Progenitor cell of endocrine pancreas (in vitro differentiated cells): ENCODE results near the gene EPB42. TPM values are rescaled to one million over a fixed set of nuclear protein-coding genes. Genes with fewer than 3 reads are reported as not detected.

Source experiments
- DNase-seq: peaks from one replicate; pipeline ENCODE4 v3.0.0; 2021; ENCODE audit warnings: low spot score; ENCODE audit not compliant: unreplicated experiment
- H3K27ac Mint-ChIP-seq: 2 replicates; pipeline ENCODE4 v1.8.0; 2021; ENCODE audit warnings: mild to moderate bottlenecking, moderate library complexity, mixed read lengths
- H3K27me3 Mint-ChIP-seq: 2 replicates; pipeline ENCODE4 v1.8.0; 2021; ENCODE audit warnings: mixed read lengths
- H3K36me3 Mint-ChIP-seq: 2 replicates; pipeline ENCODE4 v1.8.0; 2022; ENCODE audit warnings: mixed read lengths; ENCODE audit not compliant: insufficient read depth
- H3K4me1 Mint-ChIP-seq: 2 replicates; pipeline ENCODE4 v1.8.0; 2021; ENCODE audit warnings: low read depth, mixed read lengths
- H3K4me3 Mint-ChIP-seq: 2 replicates; pipeline ENCODE4 v1.8.0; 2021; ENCODE audit warnings: low read depth, mild to moderate bottlenecking, moderate library complexity, mixed read lengths
- H3K9me3 Mint-ChIP-seq: 2 replicates; pipeline ENCODE4 v1.8.0; 2021; ENCODE audit warnings: low read depth, mixed read lengths
- CTCF ChIP-seq: fragments of 200-600 bp; sonication (generic); IDR thresholded peaks from one replicate; pipeline ENCODE4 v1.5.0; 2021; ENCODE audit warnings: antibody characterized with exemption, mild to moderate bottlenecking; ENCODE audit not compliant: unreplicated experiment
- long read RNA-seq: library from polyadenylated mRNA; unstranded; transcript quantifications from one replicate; pipeline ENCODE4 v2.0.0, GENCODE V29; 2020
- total RNA-seq: library from RNA; stranded (reverse); gene quantifications from 2 replicates; pipeline ENCODE4 v1.2.1, GENCODE V29; 2021

Gene EPB42
- total RNA-seq, result not detected in 2 replicates
- long read RNA-seq, result 0 reads

DNA sequence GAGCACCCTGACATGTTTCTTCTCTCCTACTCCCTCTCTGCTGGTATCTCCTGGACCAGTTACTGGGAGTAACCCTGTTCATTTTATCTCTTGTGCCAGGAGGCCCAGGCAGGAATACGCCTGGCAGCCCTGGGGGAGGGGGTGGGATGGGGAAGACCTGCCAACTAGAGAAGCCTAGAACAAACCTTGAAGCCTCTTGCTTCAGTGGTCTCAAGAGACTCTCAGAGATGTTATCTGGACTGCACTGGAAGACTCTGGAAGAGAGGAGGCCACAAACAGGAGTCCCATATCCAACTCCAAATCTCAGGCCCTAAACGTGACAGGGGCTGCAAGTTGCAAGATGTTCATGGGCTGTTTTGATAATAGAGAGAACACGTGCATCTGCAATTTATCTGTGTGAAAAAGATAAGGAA, at the start of gene EPB42:
EPB42 (minus strand) TSS at position 28 of the 413 bp plus-strand sequence. CDS start 193 bp downstream, outside the sequence.
- Mint-ChIP-seq H3K4me1 (peaks cover 4% of the 10 kb centered on the region), H3K27ac (no peak within 1 kb of the TSS), H3K27me3 (peaks cover 18% of the 10 kb centered on the region), H3K4me3 (no peak within 1 kb of the TSS), H3K9me3 (peaks cover 2% of the 10 kb centered on the region), H3K36me3 (no peaks in the 10 kb centered on the region)
- no peak for DNase-seq
- TF ChIP-seq CTCF, result no peak

DNA sequence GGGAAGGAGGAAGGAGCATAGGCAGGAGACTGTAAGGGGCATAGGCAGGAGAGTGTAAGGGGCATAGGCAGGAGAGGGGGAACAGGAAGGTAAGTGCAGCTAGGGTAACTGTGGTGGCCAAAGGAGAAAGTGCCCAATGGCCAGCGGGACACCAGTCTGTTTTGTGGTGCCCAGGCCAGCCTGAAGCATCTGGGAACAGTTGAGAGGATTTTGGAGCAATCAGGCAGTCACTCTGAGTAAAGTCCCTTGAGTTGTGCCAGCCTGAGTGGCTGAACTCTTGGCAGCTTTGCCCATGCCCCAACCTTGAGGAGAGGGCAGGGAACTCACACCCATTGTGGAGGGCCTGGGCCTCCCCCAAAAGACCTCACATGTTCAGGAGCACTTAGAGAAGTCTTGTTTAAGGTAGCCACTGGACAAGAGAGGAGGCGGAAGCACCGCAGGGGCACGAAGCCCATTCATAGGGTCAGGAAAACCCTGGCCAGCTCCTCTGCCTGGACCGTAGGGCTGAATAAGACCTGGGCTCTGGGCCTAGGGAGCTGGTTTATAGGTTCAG, 49.4 kb upstream of the EPB42 start:
- DNase-seq, result no peak
- Mint-ChIP-seq H3K9me3 (peaks cover 7% of the 10 kb centered on the region), H3K4me1 (no peaks in the 10 kb centered on the region), H3K27ac (peak overlapping the region; percentile 25), H3K36me3 (no peaks in the 10 kb centered on the region), H3K27me3 (peaks cover 40% of the 10 kb centered on the region), H3K4me3 (no peak overlapping the region)
- no peak for TF ChIP-seq CTCF

GRCh38 chr15:43268111-43269105, 47.6 kb upstream of the EPB42 start:
- TF ChIP-seq CTCF, result peak; percentile 32
- Mint-ChIP-seq H3K4me1 (no peaks in the 10 kb centered on the region), H3K4me3 (no peak overlapping the region), H3K36me3 (no peaks in the 10 kb centered on the region), H3K9me3 (peaks cover 7% of the 10 kb centered on the region), H3K27me3 (peaks cover 43% of the 10 kb centered on the region), H3K27ac (no peak overlapping the region)
- no peak for DNase-seq

DNA sequence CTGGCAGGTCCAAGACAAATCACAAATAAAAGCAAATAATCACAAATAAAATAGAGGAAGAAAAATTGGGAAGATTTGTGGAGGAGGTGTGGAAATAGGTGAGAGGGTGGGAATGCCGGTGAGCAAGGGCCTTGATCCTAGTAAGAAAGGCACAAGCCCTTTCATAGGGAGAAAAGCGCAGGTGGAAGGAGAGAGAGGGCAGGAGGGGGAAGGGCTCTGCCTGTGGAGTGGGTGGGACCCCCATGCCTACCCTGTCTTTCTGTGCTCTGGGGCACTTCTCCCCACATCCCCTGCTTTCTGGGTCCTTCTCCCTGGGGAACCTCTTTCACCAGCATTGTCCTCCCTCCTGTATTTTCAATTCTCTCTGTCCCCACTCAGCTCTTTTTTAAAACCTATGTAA, 46.6 kb upstream of the EPB42 start:
- no peaks in the 10 kb centered on the region for H3K4me1 Mint-ChIP-seq
- H3K4me3 Mint-ChIP-seq, result no peak overlapping the region
- peaks cover 46% of the 10 kb centered on the region for H3K27me3 Mint-ChIP-seq
- peaks cover 7% of the 10 kb centered on the region for H3K9me3 Mint-ChIP-seq
- DNase-seq, result no peak
- H3K36me3 Mint-ChIP-seq, result no peaks in the 10 kb centered on the region
- H3K27ac Mint-ChIP-seq, result no peak overlapping the region
- TF ChIP-seq CTCF, result no peak

DNA sequence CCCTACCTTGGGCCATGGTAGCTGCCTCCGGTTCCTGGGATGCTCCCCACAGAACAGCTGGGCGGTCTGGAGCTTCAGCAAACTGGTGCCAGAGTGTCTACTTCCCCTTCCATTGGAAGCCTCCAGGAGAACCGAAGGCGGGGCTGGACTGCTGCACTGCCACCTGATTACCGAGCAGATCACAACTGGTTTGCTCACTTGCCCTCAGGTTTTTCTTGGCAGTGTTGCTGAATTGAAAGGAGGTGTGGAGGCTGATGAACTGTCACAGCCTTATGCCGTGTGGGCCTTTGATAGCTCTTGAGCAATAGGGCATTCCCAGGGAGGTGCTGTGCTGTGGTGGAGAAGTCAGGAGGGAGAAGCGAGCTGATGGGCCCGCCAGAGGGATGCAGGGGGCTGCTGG, 46.0 kb upstream of the EPB42 start, which contains the start of gene TGM5:
TGM5 (minus strand) TSS at position 95 of the 400 bp plus-strand sequence; CDS start at position 16, 79 bp downstream.
- TF ChIP-seq CTCF, result no peak
- peaks cover 49% of the 10 kb centered on the region for H3K27me3 Mint-ChIP-seq
- no peaks in the 10 kb centered on the region for H3K36me3 Mint-ChIP-seq
- H3K9me3 Mint-ChIP-seq, result peaks cover 1% of the 10 kb centered on the region
- DNase-seq, result no peak
- H3K27ac Mint-ChIP-seq, result no peak within 1 kb of the TSS
- H3K4me1 Mint-ChIP-seq, result no peaks in the 10 kb centered on the region
- H3K4me3 Mint-ChIP-seq, result no peak within 1 kb of the TSS
